ENCODE measurements around the gene PLXNC1. TPM values are rescaled to one million over a fixed set of nuclear protein-coding genes. Genes with fewer than 3 reads are reported as not detected.

The PLXNC1 gene
- total RNA-seq, 1 experiment from 2014 or later, result 1.3 TPM

GRCh38 chr12:94173660-94174265, 25.4 kb downstream of the PLXNC1 start:
- Mint-ChIP-seq H3K27ac (ENCODE audit: unreplicated experiment) (no peak overlapping the region), H3K27me3 (ENCODE audit: unreplicated experiment) (peaks cover 60% of the 10 kb centered on the region), H3K4me3 (ENCODE audit: low read depth, unreplicated experiment) (no peak overlapping the region), H3K4me1 (ENCODE audit: low read depth, unreplicated experiment) (no peaks in the 10 kb centered on the region), H3K9me3 (ENCODE audit: low read depth, unreplicated experiment) (peaks cover 7% of the 10 kb centered on the region), H3K36me3 (ENCODE audit: insufficient read depth, unreplicated experiment) (no peaks in the 10 kb centered on the region)
- BruUV-seq (replicated peaks), result no TSS peak
- CTCF ChIA-PET, result interaction anchor here (0.6 kb wide), 1 partner anchor 493 kb away, joined by 3 read pairs; no protein-coding TSS in a partner anchor
- DNase-seq, result no peak
- no peak for TF ChIP-seq CTCF (IDR thresholded peaks at IDR 0.05; ENCODE audit: unreplicated experiment)
- intact Hi-C loops (cut with micrococcal nuclease; ENCODE audit: unreplicated experiment), result no loop called here

GRCh38 chr12:94174576-94174975, 26.2 kb downstream of the PLXNC1 start:
- Mint-ChIP-seq H3K4me1 (ENCODE audit: low read depth, unreplicated experiment) (no peaks in the 10 kb centered on the region), H3K27me3 (ENCODE audit: unreplicated experiment) (peaks cover 52% of the 10 kb centered on the region), H3K27ac (ENCODE audit: unreplicated experiment) (no peak overlapping the region), H3K9me3 (ENCODE audit: low read depth, unreplicated experiment) (peaks cover 7% of the 10 kb centered on the region), H3K36me3 (ENCODE audit: insufficient read depth, unreplicated experiment) (no peaks in the 10 kb centered on the region), H3K4me3 (ENCODE audit: low read depth, unreplicated experiment) (no peak overlapping the region)
- TF ChIP-seq CTCF (IDR thresholded peaks at IDR 0.05; ENCODE audit: unreplicated experiment), result no peak
- CTCF ChIA-PET, result no interaction called here
- no peak for DNase-seq
- BruUV-seq (replicated peaks), result no TSS peak
- intact Hi-C loops (cut with micrococcal nuclease; ENCODE audit: unreplicated experiment), result no loop called here

- CTCF ChIA-PET, result no interaction called here
- no peak for DNase-seq
- H3K4me1 Mint-ChIP-seq (ENCODE audit: low read depth, unreplicated experiment), result no peaks in the 10 kb centered on the region
- no peak overlapping the region for H3K4me3 Mint-ChIP-seq (ENCODE audit: low read depth, unreplicated experiment)
- H3K9me3 Mint-ChIP-seq (ENCODE audit: low read depth, unreplicated experiment), result peaks cover 7% of the 10 kb centered on the region
- TF ChIP-seq CTCF (IDR thresholded peaks at IDR 0.05; ENCODE audit: unreplicated experiment), result no peak
- H3K27me3 Mint-ChIP-seq (ENCODE audit: unreplicated experiment), result peaks cover 46% of the 10 kb centered on the region
- H3K27ac Mint-ChIP-seq (ENCODE audit: unreplicated experiment), result no peak overlapping the region
- BruUV-seq (replicated peaks), result no TSS peak
- H3K36me3 Mint-ChIP-seq (ENCODE audit: insufficient read depth, unreplicated experiment), result no peaks in the 10 kb centered on the region
- intact Hi-C loops (cut with micrococcal nuclease; ENCODE audit: unreplicated experiment), result no loop called here
Measured at GRCh38 chr12:94175763-94176668, 27.6 kb downstream of the PLXNC1 start.

DNA sequence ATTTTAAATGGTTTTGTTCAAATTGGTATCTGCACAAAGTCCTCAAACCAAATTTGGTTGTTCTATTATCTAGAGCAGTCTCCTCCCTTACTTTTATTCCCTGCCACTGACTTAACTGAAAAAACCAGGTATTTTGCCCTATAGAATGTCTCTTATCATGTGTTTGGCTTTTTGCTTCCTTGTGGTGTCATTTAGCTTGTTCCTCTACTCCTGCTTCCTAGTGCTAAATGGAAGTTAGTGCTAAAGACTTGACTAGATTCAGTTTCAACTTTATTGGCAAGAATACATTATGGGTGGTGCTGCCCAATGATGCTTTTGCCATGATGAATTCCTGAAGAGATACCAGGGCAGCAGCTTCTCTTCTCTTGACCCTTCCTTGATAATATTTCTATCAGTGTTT, 29.7 kb downstream of the PLXNC1 start:
- Mint-ChIP-seq H3K27ac (ENCODE audit: unreplicated experiment) (no peak overlapping the region), H3K36me3 (ENCODE audit: insufficient read depth, unreplicated experiment) (no peaks in the 10 kb centered on the region), H3K9me3 (ENCODE audit: low read depth, unreplicated experiment) (peaks cover 7% of the 10 kb centered on the region), H3K4me1 (ENCODE audit: low read depth, unreplicated experiment) (no peaks in the 10 kb centered on the region), H3K4me3 (ENCODE audit: low read depth, unreplicated experiment) (no peak overlapping the region), H3K27me3 (ENCODE audit: unreplicated experiment) (peaks cover 46% of the 10 kb centered on the region)
- DNase-seq, result no peak
- no peak for TF ChIP-seq CTCF (IDR thresholded peaks at IDR 0.05; ENCODE audit: unreplicated experiment)
- intact Hi-C loops (cut with micrococcal nuclease; ENCODE audit: unreplicated experiment), result no loop called here
- BruUV-seq (replicated peaks), result no TSS peak
- CTCF ChIA-PET, result no interaction called here

Measured in Calu3 (cell line).